Activated CD4-positive, alpha-beta T cell treated with anti-CD3 and anti-CD28 coated beads for 4 hours (primary cell): ENCODE measurements around the gene SPOCK2.
A peak's percentile ranks its signal among the peaks of the same experiment; 100 is the strongest.

Source experiments
- DNase-seq, 2 donors: peaks; one replicate each; pipeline ENCODE4 v3.0.0-alpha.2; 2020

Gene SPOCK2

DNA sequence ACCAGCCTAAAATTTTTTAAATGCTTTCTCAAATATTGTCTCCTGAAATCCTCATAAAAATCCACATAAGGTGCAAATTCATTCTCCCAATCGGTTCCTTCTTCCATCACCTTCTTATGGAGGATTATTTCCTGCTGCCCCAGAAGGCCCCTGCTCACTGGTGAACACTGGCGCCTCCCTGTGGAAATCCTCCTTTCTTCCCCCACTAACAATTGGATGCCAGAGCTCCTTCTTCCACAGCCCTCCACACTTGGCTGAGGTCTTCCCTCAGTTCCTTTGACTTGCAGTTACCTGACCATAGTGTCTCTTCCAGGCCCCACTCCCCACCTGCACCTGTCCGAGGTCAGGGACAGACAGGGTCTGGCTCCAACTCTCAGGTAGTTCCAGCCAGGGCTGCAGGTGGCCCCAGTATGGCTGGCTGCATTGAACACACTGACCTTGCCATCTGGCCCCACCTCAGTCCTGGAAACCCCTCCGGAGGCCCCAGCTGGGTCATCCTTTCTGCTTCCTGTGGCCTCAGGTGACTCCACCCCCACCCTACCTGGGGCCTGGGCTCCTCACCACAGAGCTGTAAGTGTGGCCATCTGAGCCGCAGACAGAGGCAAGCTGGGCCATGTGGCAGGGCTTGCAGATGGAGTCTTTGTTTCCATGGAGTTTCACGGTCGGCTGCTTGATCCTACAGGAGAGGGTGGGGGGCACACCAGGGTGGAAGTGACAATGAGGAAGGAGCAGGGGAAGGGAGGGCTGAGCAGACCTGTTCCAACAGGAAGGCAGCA is 18.4 kb downstream of the SPOCK2 start:
- DNase-seq, result no peak

DNA sequence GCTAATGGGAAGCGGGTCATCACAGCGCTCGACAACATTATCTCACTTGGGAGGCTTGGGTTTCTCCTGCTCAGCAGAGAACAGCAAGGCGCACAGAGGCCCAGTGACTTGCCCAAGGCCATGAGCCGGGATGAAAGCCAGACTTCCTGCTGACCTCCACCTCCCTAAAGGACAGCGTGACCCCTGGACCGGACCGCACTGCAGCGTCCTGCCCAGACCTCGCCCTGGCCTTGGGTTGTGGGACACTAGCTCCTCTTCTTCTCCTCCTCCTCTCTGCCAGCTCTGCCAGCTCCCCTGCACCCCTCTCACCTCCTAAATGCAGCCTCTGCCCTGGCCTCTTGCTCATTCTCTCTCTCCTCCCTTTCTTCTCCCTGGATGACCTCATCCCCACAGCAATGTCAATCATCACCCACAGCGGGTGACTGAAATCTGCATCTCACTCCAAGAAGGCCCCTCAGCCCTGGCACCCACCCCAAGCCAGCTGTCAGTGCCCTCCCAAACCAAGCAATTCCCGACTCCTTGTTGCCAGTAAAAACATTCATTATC is 19.4 kb downstream of the SPOCK2 start:
- DNase-seq, result no peak

DNA sequence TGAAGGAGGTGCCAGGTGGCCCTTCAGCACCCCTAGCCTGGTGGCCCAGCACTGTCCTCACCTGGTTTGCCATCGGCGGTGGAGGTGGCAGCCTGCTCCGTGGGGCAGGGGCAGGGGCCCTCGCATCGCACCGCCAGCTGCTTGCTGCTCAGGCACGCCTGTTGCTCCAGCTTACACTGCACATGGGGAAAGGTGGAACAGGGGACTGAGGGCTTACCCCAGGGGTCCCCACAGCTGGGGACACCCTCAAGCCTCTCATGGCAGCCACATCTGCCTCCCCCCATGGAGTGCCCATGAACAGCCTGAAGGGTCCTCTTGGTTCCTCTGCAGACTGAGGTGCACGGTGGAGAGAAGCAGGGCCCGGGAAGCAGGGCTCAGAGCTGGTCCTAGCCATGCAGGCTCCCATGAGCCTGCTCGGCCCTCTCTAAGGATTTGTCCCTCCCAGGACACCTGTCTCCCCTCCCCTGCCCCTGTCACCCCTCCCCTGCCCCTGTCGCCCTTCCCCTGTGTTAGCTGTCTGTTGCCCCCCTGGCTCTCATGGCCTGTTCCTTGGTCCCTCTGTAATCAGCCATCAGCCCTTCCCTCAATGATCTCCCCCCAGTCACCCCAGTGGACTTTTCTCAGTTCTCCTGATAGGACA is 20.1 kb downstream of the SPOCK2 start:
- no peak for DNase-seq

DNA sequence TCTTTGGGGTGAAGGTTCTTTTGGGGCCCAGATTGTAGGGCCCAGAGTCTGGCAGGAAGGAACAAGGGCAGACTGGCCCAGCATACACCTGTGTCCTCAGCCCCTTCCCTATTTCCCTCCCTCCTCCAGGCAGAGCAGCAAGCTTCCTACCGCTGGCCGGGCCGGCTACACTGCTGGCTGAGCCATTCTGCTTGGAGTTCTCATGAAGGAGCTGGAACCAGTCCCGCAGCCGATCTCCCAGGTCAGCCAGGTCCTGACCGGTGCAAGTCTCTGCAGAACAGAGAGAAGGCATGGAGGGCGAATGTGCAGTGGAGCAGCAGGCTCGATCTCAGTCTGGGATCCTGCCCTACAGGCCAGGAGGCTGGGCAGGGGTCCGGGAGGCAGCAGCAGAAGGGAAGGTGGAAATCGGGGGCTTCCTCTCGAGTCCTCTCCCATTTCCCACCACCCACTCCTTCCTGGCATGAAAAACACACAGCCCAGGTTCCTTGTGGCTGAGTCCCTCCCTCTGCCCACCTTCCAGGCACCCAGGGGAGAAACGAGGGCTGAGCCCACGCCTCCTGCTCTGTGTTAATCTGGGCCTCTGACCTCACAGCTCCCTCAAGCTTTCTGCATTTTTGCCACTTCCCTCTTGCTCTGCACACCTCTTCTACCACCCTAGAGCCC is 20.8 kb downstream of the SPOCK2 start:
- DNase-seq, result no peak

DNA sequence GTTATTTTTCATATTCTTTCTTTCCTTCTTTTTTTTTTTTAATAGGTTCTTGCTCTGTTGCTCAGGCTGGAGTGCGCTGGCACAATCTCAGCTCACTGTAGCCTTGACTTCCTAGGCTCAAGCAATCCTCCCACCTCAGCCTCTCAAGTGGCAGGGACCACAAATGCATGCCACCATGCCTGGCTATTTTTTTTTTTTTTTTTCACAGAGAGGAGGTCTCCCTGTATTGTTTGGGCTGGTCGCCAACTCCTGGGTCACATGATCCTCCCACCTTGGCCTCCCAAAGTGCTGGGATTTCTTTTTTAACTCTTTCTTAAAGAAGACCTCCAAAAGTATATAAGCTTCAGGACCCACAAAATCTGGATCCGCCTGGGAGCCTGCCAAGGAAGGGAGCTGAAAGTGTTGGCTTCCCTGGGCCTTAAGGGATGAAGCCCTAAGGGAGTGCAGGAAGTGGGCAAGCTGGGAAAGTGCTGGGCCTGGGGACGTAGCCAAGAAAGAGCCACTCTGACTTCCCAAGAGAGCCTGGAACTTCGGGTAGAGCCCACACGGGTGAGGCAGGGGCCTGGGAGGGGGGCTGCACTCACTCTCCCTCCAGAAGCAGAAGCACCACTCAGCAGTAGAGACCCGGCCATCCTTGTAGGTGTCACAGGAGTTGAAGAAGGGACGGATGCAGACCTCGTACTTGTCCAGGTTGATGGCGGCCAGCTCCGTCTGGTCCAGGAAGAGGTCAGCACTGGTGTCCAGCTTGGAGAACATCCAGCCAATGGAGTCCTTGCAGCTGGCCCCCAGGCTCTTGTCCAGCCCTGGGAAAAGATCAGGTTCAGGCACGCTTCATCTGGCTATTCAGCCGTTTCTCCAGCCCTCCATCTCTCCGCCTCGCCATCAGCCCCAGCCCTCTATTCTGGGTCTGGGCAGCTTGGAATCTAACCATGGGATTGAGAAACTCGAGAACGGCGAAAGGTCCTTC is 21.8 kb downstream of the SPOCK2 start:
- DNase-seq, result no peak

DNA sequence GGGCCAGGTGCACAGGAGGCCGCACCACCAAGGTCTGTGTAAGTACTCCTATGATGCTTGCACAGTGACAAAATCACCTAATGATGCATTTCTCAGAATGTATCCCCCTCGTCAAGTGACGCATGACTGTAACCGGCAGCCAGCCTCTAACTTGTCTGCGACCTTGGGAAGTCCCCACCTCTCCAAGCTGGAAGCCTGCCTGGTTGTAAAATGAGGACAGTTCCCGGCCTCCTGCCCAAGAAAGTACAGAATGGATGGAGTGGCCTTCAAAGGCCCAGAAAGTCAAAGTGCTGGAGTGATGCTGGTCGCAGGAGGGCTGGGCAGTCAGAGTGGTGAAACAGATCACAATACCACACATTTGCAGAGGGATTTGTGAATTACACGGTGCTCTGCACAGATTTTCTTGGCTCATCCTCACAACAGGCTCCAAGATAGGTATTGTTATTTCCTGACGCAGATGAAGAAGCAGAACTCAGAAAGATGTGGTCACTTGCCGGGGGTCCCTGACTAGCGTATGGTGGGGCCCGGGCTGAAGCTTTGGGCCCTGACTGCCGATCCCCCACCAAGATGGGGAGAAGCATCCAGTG is 22.8 kb downstream of the SPOCK2 start:
- DNase-seq, result no peak

DNA sequence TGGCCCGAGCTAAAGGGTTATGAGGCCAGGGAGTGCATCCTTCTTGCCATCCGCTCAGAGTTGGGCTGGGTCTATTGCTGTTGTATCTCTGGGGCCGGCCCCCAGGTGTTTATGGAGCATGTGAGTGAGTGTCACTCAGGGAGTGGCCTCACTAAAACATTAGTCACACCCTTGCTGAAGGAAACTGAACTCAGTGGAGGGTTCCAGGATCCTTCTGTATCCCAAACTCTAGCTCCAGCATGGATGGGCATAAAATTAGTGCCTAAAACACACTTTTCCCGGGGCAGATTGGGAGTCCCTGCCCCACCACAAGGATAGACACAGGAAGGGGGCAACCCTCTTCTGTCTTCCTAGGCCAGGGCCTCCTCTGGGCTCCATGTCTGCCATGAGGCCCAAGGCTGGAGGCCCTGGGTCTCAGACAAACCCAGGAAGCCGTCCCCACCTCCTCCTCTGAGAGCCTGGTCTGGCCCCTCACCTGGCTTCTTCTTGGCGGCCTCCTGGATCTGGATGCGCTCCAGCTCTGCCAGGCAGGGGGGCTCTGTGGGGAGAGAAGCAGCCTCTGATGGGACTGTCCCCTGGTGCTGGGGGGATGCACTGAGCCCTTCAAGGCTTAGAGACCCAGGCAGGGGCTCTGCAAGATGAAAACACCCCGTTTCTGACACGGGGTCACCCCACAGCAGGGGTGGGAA is 24.5 kb downstream of the SPOCK2 start:
- no peak for DNase-seq

DNA sequence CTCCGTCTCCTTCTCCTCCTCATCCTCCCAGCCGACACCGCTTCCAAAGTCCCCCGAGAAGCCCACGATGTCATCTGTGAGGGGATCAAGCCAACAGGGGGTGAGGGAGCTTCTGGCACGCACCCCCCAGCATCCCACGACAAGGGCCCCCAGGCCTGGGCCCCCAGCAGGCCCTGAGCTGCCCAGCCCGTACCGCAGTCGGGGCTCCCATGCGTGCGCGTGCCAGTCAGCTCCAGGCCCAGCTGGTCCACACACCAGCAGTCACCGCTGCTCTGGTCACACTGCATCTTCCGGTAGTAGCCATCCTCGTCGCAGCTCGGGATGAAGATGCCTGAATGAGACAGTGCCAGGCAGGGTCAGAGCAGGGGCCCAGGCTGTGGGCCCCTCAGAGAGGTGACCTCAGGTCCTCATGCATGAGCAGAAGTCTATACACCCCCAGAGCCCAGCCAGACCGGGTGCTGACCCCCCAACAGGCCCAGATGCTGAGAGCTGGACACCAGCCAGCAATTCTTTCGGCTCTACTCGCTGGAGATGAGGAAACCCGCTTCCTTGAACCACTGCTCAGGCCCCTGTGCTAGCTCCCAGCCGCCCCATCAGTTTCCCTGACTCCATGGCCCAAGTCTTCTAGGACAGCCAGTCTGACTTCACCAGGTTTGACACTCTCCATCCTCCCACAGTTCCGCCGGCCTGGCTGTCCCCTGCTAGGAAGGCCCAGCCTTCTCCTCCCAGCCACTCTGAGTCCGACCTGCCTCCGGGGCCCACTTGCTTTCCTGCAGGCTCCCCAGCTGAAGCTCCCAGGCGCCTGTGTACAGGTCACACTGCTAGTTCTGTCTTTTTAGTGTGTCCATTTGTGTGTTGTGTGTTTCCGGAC is 25.3 kb downstream of the SPOCK2 start:
- DNase-seq, result no peak

DNA sequence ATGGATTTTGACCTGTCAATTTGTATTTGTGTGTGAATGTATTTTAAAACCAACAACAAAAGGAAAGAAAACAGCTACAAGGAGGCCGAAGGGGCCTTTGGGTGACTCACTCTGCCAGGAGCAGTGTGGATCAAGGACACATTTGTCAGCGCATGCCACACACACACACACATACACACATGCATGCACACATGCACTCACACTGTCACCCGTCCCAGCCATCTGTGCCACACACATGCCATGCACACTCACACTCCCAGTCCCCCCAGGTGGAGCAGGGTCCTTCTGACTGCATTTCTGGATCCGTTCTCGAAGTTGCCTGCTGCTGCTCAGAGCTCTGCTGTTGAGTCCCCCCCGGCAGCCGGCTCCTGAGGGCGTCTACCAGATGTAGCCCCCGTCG is 26.0 kb downstream of the SPOCK2 start:
- no peak for DNase-seq

DNA sequence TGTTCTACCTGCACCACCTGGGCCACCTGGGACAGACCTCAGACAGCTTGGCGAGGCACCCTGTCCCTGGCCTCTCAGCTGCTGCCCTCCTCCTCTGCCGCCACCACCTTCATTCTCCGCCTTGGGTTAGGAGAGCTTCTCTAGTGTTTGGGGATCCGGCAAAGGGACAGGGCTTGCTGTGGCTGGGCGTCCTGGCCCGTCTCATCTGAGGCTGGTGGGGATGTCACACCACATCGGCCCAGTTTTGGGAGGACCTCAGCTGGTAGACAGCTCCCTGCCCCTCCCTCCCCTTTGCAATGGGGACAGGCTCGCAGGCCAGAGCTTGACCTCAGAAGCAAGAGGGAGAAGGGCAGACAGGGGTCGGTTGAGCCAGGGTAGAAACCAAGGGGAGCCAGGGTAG is 26.4 kb downstream of the SPOCK2 start:
- DNase-seq, result no peak

DNA sequence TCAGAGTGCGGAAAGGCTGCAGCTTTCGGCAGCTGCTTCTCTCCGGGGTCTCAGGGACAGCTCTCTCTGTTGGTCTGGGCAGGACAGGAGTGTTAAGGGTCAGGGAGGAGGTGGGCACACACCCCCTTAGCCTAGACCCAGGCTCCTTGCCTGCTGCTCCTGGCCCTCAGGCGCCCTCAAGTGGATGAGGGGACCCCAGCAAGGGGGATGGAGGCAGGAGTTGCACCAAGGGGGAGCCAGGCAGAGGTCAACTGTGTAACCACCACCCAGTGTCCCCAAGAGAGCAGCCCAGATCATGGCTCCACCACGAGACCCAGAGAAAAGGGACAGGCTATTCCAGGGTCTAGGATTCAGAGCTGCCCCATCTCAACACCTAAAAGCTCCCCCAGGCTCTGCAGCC is 26.9 kb downstream of the SPOCK2 start:
- no peak for DNase-seq

DNA sequence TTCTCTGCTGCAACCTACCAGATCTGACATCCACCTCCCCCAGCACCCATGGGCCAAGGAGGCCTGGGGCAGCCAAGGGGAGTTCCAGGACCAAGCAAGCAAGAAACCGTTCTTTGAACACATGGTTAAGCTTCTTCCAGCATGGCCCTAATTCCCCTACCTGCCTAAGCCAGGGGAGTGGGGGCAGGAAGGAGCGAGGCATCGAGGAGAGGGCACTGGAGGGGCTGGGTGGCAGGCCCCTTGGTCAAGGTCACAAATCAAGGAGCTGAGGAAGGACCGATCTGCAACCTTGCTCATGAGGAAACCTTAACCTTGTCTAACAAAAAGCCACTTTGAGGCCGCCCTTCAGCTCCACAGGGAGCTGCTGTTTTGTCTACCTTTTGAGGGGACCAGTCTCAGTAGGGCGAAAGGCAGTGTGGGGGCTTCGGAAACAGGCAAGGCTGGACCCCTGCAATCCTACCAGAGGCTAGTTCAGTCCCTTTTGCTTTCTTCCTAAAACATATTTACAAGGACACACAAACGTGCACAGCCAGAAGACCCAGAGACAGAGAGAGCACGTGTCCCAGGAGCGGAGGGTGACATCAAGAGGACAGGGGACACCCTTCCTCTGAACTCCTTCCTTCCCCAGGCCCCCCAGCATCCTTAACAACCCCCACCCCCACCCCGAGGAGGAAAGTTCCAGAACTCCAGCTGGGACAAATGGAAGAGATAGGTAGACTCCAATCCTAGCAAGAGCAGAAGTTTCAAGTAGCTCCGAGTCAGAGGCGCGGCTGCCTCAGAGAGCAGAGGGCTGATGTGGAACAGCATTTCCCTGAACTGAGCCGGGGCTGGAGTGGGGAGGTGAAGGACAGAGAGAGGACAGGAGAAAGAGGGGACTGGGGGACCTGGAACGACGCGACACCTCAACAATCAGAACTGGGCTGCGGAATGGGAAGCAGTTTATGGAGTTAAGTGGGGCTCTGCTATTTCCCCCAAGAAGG is 28.2 kb downstream of the SPOCK2 start:
- no peak for DNase-seq

DNA sequence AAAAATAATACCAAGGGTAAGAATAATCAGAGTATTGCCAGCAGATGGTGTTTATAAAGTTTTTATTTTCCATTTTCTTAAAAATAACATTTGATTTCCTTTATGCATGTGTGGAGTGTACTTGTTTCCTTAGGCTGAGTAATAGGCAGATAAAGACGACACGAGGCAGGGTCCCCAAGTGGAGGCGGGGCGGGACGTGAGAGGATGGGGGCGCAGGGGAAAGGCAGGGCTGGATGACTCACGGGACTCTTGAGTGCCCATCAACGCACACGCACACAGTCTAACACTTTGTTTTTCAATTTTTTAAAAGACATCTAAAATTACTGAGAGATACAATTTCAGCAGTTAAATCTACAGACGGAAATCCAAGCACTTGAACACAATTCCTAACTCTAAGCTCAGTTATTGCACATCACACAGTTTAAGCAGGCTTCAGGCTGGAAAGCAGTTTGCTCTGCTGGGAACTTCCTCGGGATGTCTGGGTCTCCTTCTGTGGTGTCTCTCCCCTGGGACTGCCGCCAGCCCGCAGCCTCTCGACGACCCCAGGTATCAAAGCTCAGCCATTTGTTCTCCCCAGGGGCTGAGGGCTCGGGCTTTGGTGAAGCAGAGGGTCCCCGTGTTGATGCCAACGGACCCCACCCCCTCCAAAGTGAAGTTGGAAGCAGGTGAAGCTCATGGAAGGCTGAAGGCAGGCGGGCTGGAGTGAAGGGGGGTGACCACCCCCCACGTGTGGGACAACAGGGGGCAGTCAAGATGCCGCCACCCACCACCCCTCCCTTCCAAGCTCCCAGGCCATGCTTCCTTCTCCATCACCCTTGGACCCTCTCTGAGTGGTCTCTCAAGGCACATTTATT is 29.1 kb downstream of the SPOCK2 start:
- peak; percentile 53 to 58 for DNase-seq

DNA sequence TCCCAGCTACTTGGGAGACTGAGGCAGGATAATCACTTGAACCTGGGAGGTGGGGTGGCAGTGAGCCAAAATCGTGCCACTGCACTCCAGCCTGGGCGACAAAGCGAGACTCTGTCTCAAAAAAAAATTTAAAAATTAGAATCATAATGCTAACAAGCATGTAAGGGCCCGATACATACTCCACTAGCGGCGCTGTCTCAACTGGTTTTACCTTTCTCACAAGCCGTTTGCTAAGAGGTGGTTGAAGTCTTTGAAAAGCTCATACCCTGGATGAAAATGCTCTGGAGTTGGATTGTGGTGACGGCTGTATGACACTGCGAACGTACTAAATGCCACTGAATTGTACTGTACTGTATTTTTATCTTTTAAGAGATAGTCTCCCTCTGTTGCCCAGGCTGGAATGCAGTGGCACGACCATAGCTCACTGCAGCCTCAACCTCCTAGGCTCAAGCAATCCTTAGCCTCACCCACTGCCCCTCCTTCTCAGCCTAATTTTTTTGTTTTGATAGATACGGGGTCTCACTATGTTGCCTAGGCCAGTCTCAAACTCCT is 29.9 kb downstream of the SPOCK2 start:
- no peak for DNase-seq

DNA sequence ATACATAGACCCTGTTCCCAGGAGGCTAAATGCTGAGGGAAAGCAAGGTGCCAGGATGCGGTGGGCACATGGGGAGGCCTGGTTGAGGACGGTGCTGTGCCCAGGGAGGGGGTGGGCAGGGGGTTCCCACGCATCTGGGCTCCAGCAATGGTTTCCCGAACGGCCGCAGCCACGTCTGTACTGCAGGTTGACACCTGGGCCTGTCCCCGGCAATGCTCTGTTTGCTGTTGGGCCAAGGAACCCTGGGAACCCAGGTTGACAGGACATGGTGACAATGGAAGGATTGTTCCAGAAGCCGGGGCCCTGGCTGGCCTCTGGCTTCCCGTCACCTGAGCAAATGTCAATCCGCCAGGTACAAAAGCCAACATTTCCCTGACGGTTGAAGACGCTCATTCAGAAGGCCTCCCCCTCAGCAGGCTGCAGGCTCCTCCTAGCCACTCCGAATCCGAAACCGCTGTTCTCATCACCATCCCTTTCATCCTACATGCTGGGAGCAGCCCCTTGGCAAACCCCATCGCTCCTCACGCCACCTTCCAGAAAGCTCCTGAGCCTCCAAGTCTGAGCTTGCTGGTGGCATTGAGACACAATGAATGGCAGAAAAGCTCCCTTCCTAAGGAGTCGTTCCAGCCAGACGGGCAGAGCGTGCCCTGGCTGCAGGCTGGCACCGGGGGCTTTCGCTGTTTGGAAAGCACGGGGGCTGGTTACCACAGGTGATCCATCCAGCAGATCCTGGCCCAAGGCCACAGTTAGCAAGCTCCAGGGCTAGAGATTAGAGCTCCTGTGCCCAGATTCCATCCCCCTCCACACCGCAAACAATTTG is 31.2 kb downstream of the SPOCK2 start:
- DNase-seq, result no peak

DNA sequence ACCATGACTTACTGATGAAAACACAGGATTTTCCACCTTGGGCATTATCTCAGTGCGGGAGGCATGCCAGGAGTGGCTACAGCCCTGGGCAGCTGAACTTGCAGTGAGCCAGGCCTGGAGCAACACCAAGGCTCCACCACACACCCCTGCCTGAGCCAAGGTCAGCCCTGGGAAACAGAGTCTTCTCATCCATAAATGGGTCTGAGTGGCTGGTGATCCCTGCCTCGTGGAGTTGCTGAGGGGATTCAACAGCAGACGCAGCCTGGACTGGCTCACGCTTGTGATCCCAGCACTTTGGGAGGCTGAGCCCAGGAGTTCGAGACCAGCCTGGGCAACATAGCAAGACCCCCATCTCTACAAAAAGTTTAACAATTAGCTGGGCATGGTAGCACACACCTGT is 32.2 kb downstream of the SPOCK2 start:
- no peak for DNase-seq

DNA sequence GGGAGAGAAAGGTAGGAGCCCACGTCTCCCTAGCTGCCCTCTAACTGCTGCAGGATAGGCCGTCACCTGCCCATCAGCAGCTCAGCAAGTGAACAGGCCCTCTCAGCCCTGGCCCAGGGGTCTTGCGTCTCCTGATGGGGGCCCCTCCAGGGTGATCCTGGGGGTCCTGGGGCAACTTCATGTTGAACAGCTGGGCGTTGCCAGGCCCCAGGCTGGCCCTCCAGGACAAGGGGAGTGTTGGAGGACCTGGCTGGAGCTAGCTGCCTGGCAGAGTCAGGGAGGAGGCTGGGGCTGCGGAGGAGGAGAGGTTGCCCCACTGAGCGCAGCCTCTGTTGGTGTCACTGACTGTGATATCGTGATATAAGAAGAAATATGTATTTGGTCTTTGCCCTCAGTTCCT is 34.7 kb downstream of the SPOCK2 start:
- no peak for DNase-seq
